WERI-Rb-1 (cell line): ENCODE results near the gene PLSCR3.
"Not testable (repeated sequence)": the region's sequence is repeated elsewhere in the genome, so short reads cannot be mapped to it uniquely, and the experiment has no call there.

ENCODE experiments used
- DNase-seq: peaks from one replicate; pipeline ENCODE4 v3.0.0-alpha.2; 2020
- H3K27ac ChIP-seq: fragments of 250-450 bp; sonication (Bioruptor Pico); 2 replicates; pipeline ENCODE4 v1.5.1; 2020; ENCODE audit warnings: mild to moderate bottlenecking, moderate library complexity
- H3K27me3 ChIP-seq: fragments of 250-450 bp; sonication (Bioruptor Pico); 2 replicates; pipeline ENCODE4 v1.5.1; 2021; ENCODE audit warnings: mild to moderate bottlenecking, low read depth, moderate library complexity; ENCODE audit not compliant: insufficient read depth, severe bottlenecking
- H3K36me3 ChIP-seq: fragments of 250-450 bp; sonication (Bioruptor Pico); 2 replicates; pipeline ENCODE4 v1.5.1; 2020; ENCODE audit warnings: mild to moderate bottlenecking, moderate library complexity
- H3K4me3 ChIP-seq: 2 replicates; pipeline ENCODE4 v1.5.1; 2011; ENCODE audit warnings: low read depth, mild to moderate bottlenecking, control low read depth, low read length
- H3K9me3 ChIP-seq: fragments of 250-450 bp; sonication (Bioruptor Pico); 2 replicates; pipeline ENCODE4 v1.5.1; 2021; ENCODE audit warnings: mild to moderate bottlenecking, moderate library complexity; ENCODE audit not compliant: severe bottlenecking
- TF ChIP-seq, protein P1 (sequence below): IDR thresholded peaks from 2 replicates; pipeline ENCODE4 v1.5.1; 2011; ENCODE audit warnings: low read depth, mild to moderate bottlenecking, control low read depth, inconsistent platforms, low read length

PLSCR3 gene

DNA sequence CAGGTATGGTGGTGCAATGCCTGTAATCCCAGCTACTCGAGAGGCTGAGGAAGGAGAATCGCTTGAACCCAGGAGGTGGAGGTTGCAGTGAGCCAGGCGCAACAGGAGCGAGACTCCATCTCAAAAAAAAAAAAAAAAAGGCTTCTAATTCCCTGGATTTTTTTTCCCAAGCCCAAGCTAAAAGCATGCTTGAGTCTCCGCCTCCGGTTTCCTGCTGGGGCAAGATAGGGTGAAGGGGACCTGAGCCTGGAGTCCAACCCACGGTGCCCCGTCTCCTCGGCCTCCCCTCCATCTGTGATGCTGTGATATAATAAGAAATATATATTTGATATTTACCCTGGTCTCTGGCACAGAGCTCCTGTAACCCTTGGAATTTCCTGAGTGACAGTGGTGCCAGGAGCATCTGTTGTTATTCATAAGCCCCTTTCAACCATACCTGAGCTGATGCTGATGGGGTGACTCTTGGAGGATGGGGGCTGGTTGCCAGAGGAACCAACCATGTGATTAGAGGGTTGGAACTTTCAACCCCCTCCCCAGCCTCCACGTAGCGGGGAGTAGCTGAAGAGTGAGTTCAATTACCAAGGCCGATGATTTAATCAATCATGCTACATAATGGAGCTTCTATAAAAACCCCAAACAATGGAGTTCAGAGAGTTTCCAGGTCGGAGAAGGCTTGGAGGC, 26.3 kb downstream of the PLSCR3 start:
- Histone ChIP-seq H3K4me3 (no peak overlapping the region), H3K27me3 (no peaks in the 10 kb centered on the region), H3K36me3 (no peaks in the 10 kb centered on the region), H3K9me3 (no peaks in the 10 kb centered on the region), H3K27ac (no peak overlapping the region)
- no peak for DNase-seq
- TF ChIP-seq, protein P1, sequence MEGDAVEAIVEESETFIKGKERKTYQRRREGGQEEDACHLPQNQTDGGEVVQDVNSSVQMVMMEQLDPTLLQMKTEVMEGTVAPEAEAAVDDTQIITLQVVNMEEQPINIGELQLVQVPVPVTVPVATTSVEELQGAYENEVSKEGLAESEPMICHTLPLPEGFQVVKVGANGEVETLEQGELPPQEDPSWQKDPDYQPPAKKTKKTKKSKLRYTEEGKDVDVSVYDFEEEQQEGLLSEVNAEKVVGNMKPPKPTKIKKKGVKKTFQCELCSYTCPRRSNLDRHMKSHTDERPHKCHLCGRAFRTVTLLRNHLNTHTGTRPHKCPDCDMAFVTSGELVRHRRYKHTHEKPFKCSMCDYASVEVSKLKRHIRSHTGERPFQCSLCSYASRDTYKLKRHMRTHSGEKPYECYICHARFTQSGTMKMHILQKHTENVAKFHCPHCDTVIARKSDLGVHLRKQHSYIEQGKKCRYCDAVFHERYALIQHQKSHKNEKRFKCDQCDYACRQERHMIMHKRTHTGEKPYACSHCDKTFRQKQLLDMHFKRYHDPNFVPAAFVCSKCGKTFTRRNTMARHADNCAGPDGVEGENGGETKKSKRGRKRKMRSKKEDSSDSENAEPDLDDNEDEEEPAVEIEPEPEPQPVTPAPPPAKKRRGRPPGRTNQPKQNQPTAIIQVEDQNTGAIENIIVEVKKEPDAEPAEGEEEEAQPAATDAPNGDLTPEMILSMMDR = no peak

DNA sequence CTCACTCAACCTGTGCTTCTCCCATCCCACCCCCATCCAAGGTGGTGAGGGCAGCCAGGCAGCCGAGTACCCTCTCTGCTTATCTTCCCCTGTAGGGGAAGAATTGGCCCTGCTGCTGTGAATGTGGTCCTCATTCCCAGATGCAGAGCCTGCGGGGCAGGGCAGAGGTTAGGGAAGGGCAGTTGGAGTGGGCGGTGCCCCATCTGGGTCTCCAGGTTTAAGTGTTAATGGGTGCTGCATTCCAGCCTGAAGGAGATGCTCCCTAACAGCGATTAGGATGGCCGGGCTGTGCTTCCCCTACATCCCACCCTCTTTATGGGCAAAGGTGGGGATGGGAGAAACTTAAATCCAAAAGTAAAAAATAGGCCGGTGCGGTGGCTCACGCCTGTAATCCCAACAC, 27.2 kb downstream of the PLSCR3 start:
- Histone ChIP-seq H3K4me3 (no peak overlapping the region), H3K27ac (no peak overlapping the region), H3K9me3 (no peaks in the 10 kb centered on the region), H3K27me3 (no peaks in the 10 kb centered on the region), H3K36me3 (no peaks in the 10 kb centered on the region)
- TF ChIP-seq, protein P1 = no peak
- no peak for DNase-seq

- H3K36me3 ChIP-seq, DNase-seq, H3K27me3 ChIP-seq, H3K9me3 ChIP-seq, H3K27ac ChIP-seq, H3K4me3 ChIP-seq: not testable (repeated sequence)
Measured at GRCh38 chr17:7365963-7366362, 28.4 kb downstream of the PLSCR3 start.

- no peaks in the 10 kb centered on the region for H3K9me3 ChIP-seq
- no peaks in the 10 kb centered on the region for H3K27me3 ChIP-seq
- DNase-seq = no peak
- no peaks in the 10 kb centered on the region for H3K36me3 ChIP-seq
- H3K4me3 ChIP-seq = no peak overlapping the region
- TF ChIP-seq, protein P1 = no peak
- H3K27ac ChIP-seq = no peak overlapping the region
Measured at GRCh38 chr17:7363311-7363710, 31.0 kb downstream of the PLSCR3 start.

DNA sequence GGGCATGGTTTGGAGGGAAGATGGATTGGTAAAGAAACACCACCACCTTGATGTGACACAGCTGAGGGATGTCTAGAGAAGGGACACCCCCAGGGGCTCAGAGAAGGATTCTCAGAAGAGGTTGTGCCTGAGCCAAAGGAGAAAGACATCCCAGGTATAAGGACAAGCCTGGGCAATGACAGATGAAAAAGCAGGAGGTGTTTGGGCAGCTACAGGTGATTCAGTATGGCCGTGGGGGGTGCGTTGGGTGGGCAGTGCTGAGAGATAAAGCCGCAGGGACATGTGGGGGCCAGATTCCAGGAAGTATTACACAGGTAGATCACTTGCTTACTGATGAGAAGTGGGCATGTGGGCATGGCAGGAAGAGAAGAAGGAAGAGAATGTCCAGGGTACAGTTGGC, 32.4 kb downstream of the PLSCR3 start:
- Histone ChIP-seq H3K9me3 (no peaks in the 10 kb centered on the region), H3K4me3 (no peak overlapping the region), H3K36me3 (no peaks in the 10 kb centered on the region), H3K27me3 (no peaks in the 10 kb centered on the region), H3K27ac (no peak overlapping the region)
- no peak for DNase-seq
- TF ChIP-seq, protein P1 = no peak

DNA sequence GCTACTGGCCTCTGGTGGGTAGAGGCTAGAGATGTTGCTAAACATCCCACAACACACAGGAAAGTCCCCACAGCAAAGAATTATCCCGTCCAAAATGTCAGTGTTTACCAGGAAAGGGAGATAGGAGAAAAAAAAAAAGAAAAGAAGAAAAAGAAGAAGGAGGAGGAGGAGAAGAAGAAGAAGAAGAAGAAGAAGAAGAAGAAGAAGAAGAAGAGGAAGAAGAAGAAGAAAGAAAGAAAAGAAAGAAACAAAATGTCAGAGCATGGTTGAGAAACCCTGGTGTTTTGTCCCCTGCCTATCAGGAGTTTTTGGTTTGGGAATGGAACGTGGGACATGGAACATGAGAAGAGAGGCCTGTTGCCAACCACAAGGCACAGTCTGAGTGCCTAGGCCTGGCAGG, 36.9 kb downstream of the PLSCR3 start:
- H3K36me3 ChIP-seq = no peaks in the 10 kb centered on the region
- no peak for DNase-seq
- no peak overlapping the region for H3K4me3 ChIP-seq
- no peak overlapping the region for H3K27ac ChIP-seq
- H3K27me3 ChIP-seq = no peaks in the 10 kb centered on the region
- TF ChIP-seq, protein P1 = no peak
- no peaks in the 10 kb centered on the region for H3K9me3 ChIP-seq
